ENCODE measurements around the gene KRTAP10-6.

DNA sequence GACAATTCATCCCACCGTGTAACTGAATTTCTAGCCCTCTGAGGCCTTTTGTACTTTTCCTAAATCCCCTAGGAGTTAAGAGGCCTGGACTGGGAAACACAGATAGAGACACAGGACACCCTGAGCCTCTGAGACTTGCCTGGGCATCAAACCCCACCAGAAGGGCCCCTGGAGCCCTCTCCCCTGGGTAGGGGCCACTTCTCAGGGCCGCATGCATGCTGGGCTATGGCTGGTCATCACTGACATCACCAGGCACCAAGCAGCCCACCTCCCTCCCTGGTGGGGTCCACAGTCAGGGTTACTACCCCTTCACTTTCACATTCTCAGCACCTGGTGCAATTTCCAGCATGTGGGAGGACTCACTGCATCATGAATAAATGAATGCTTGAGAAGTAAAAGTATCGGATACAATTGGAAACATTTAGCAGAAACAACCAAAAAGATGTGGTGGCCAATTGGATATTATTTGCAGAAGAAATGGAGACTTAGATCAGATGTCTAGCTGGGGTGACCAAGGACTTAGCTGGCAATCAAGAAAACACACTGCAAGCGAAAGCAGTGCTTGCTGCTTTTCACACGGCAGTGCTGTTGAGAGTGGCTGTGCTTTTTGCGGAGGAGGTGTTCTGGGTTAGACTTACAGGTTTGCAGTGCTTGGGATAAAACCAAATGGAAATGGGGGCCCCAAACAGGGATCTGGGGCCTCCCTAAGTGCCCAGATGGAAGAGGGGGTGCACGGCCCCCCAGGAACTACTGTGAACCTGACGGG is 7.1 kb upstream of the KRTAP10-6 start:
- TF ChIP-seq, protein P1, sequence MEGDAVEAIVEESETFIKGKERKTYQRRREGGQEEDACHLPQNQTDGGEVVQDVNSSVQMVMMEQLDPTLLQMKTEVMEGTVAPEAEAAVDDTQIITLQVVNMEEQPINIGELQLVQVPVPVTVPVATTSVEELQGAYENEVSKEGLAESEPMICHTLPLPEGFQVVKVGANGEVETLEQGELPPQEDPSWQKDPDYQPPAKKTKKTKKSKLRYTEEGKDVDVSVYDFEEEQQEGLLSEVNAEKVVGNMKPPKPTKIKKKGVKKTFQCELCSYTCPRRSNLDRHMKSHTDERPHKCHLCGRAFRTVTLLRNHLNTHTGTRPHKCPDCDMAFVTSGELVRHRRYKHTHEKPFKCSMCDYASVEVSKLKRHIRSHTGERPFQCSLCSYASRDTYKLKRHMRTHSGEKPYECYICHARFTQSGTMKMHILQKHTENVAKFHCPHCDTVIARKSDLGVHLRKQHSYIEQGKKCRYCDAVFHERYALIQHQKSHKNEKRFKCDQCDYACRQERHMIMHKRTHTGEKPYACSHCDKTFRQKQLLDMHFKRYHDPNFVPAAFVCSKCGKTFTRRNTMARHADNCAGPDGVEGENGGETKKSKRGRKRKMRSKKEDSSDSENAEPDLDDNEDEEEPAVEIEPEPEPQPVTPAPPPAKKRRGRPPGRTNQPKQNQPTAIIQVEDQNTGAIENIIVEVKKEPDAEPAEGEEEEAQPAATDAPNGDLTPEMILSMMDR (IDR thresholded peaks at IDR 0.05), result no peak
- TF ChIP-seq EZH2 (IDR thresholded peaks at IDR 0.05; ENCODE audit: borderline replicate concordance, insufficient read depth, low read depth, low read length, poor library complexity, severe bottlenecking), result no peak

Measured in B cell (primary cell).